ENCODE results near the gene SPACA5B. TPM values are rescaled to one million over a fixed set of nuclear protein-coding genes. Genes with fewer than 3 reads are reported as not detected.
"Not testable (repeated sequence)": the region's sequence is repeated elsewhere in the genome, so short reads cannot be mapped to it uniquely, and the experiment has no call there.

The SPACA5B gene
- total and polyA plus RNA-seq, 4 donors, result not detected

GRCh38 chrX:48142697-48143096 is 12.3 kb downstream of the SPACA5B start:
- not testable (repeated sequence) for H3K4me1 ChIP-seq (ENCODE audit: control insufficient read depth in 4 of 4, insufficient read depth in 4 of 4, low read length in 3 of 4); DNase-seq (ENCODE audit: low spot score); H3K36me3 ChIP-seq (ENCODE audit: control insufficient read depth in 4 of 4, insufficient read depth in 3 of 4, low read depth in 1 of 4, low read length in 3 of 4); H3K27me3 ChIP-seq (ENCODE audit: control insufficient read depth in 4 of 4, insufficient read depth in 4 of 4, low read length in 3 of 4); H3K27ac ChIP-seq (ENCODE audit: low read depth in 1 of 2, low read length in 2 of 2); H3K9ac ChIP-seq (ENCODE audit: low read depth in 1 of 2, low read length in 2 of 2); H3K9me3 ChIP-seq (ENCODE audit: control insufficient read depth in 4 of 4, low read length in 3 of 4); H3K4me3 ChIP-seq (ENCODE audit: low read depth in 1 of 3, low read length in 3 of 3)
- 69% methylated on average over 11 of the region's 11 CpGs for WGBS

DNA sequence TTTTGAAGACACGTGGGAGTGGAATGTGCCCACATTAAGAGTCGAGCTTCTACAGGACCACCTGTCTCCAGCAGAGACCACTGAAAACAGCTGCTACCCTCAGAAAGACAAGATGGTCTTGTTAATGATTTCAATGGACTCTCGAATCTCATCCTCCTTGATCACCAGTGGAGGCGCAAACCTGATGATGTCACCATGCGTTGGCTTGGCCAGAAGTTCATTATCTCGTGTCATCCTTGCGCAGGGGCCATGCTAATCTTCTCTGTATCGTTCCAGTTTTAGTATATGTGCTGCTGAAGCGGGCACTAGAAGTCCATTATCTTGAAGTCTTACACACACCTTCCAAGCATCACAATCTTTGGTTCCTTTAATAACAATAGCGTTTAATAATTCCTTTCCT is 23.3 kb downstream of the SPACA5B start:
- H3K27ac ChIP-seq (ENCODE audit: low read depth in 1 of 2, low read length in 2 of 2), result no peak overlapping the region
- H3K9ac ChIP-seq (ENCODE audit: low read depth in 1 of 2, low read length in 2 of 2), result no peak overlapping the region
- no peak overlapping the region for H3K4me3 ChIP-seq (ENCODE audit: low read depth in 1 of 3, low read length in 3 of 3)
- H3K9me3 ChIP-seq (ENCODE audit: control insufficient read depth in 4 of 4, low read length in 3 of 4), result no peaks in the 10 kb centered on the region
- H3K27me3 ChIP-seq (ENCODE audit: control insufficient read depth in 4 of 4, insufficient read depth in 4 of 4, low read length in 3 of 4), result no peaks in the 10 kb centered on the region
- no peak for DNase-seq (ENCODE audit: low spot score)
- H3K36me3 ChIP-seq (ENCODE audit: control insufficient read depth in 4 of 4, insufficient read depth in 3 of 4, low read depth in 1 of 4, low read length in 3 of 4), result no peaks in the 10 kb centered on the region
- WGBS, result 84% methylated on average over 10 of the region's 10 CpGs
- no peaks in the 10 kb centered on the region for H3K4me1 ChIP-seq (ENCODE audit: control insufficient read depth in 4 of 4, insufficient read depth in 4 of 4, low read length in 3 of 4)
- TF ChIP-seq SP1 (IDR thresholded peaks at IDR 0.05), result no peak
- no peak for TF ChIP-seq NR2F2 (IDR thresholded peaks at IDR 0.05)
- TF ChIP-seq FOXA1 (IDR thresholded peaks at IDR 0.05), result no peak
- no peak for TF ChIP-seq GABPA (IDR thresholded peaks at IDR 0.05 in 1 of 2, conservative IDR thresholded peaks at IDR 0.05 in 1 of 2)
- no peak for TF ChIP-seq RXRA (IDR thresholded peaks at IDR 0.05)
- no peak for TF ChIP-seq ZBTB33 (IDR thresholded peaks at IDR 0.05)
- TF ChIP-seq FOXA2 (IDR thresholded peaks at IDR 0.05), result no peak
- no peak for TF ChIP-seq EGR1 (IDR thresholded peaks at IDR 0.05; ENCODE audit: low read depth in 2 of 2)
- no peak for TF ChIP-seq REST (IDR thresholded peaks at IDR 0.05)

GRCh38 chrX:48154796-48155195 is 24.4 kb downstream of the SPACA5B start:
- H3K9ac ChIP-seq (ENCODE audit: low read depth in 1 of 2, low read length in 2 of 2), result no peak overlapping the region
- no peaks in the 10 kb centered on the region for H3K27me3 ChIP-seq (ENCODE audit: control insufficient read depth in 4 of 4, insufficient read depth in 4 of 4, low read length in 3 of 4)
- H3K36me3 ChIP-seq (ENCODE audit: control insufficient read depth in 4 of 4, insufficient read depth in 3 of 4, low read depth in 1 of 4, low read length in 3 of 4), result no peaks in the 10 kb centered on the region
- no peaks in the 10 kb centered on the region for H3K9me3 ChIP-seq (ENCODE audit: control insufficient read depth in 4 of 4, low read length in 3 of 4)
- H3K4me3 ChIP-seq (ENCODE audit: low read depth in 1 of 3, low read length in 3 of 3), result no peak overlapping the region
- no peak overlapping the region for H3K27ac ChIP-seq (ENCODE audit: low read depth in 1 of 2, low read length in 2 of 2)
- DNase-seq (ENCODE audit: low spot score), result no peak
- no peaks in the 10 kb centered on the region for H3K4me1 ChIP-seq (ENCODE audit: control insufficient read depth in 4 of 4, insufficient read depth in 4 of 4, low read length in 3 of 4)
- 92% methylated on average over 2 of the region's 2 CpGs for WGBS
- TF ChIP-seq, protein P1, sequence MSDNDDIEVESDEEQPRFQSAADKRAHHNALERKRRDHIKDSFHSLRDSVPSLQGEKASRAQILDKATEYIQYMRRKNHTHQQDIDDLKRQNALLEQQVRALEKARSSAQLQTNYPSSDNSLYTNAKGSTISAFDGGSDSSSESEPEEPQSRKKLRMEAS (IDR thresholded peaks at IDR 0.05), result no peak
- TF ChIP-seq, protein P2, sequence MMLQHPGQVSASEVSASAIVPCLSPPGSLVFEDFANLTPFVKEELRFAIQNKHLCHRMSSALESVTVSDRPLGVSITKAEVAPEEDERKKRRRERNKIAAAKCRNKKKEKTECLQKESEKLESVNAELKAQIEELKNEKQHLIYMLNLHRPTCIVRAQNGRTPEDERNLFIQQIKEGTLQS (IDR thresholded peaks at IDR 0.05), result no peak
- no peak for TF ChIP-seq YY1 (IDR thresholded peaks at IDR 0.05)
- no peak for TF ChIP-seq JUND (IDR thresholded peaks at IDR 0.05)
- TF ChIP-seq REST (IDR thresholded peaks at IDR 0.05), result no peak
- no peak for TF ChIP-seq HNF4G (IDR thresholded peaks at IDR 0.05)
- no peak for TF ChIP-seq RAD21 (IDR thresholded peaks at IDR 0.05)
- TF ChIP-seq FOXA1 (IDR thresholded peaks at IDR 0.05), result no peak
- no peak for TF ChIP-seq ZBTB33 (IDR thresholded peaks at IDR 0.05)
- TF ChIP-seq RXRA (IDR thresholded peaks at IDR 0.05), result no peak
- TF ChIP-seq HNF4A (conservative IDR thresholded peaks at IDR 0.05), result no peak

Measured in liver (tissue), 9 donors.